Measurements from ENCODE around the gene USP53.

GRCh38 chr4:119297795-119298194 lies 85.3 kb downstream of the USP53 start:
- no peak for TF ChIP-seq REST (IDR thresholded peaks at IDR 0.05; ENCODE audit: borderline replicate concordance in 1 of 2, low read depth in 1 of 2, low read length in 2 of 2)
- no peak for TF ChIP-seq SNAPC4 (CRISPR knock-in tag; IDR thresholded peaks at IDR 0.05)
- no peak for TF ChIP-seq USF2 (IDR thresholded peaks at IDR 0.05; ENCODE audit: low read depth, low read length)
- no peak for TF ChIP-seq USF2 (CRISPR knock-in tag; IDR thresholded peaks at IDR 0.05; ENCODE audit: borderline replicate concordance)
- no peak for TF ChIP-seq ARID3A (IDR thresholded peaks at IDR 0.05; ENCODE audit: low read depth, low read length)
